ENCODE measurements around the gene CDCA4. TPM values are rescaled to one million over a fixed set of nuclear protein-coding genes. Genes with fewer than 3 reads are reported as not detected.
"Not testable (repeated sequence)": the region's sequence is repeated elsewhere in the genome, so short reads cannot be mapped to it uniquely, and the experiment has no call there.

Gene CDCA4
- total RNA-seq, 4 donors from 2014 or later: 5.8 to 7.8 (median 6.2) TPM

- Histone ChIP-seq H3K9me3 (no peaks in the 10 kb centered on the region), H3K4me1 (peaks cover 0 to 6% (median 0%) of the 10 kb centered on the region in 3 donors), H3K27ac (no peak overlapping the region), H3K36me3 (no peaks in the 10 kb centered on the region), H3K27me3 (peaks cover 16% of the 10 kb centered on the region), H3K4me3 (no peak overlapping the region)
- WGBS, 2 donors (ENCODE audit: low coverage in 1 of 2): 83 to 84% methylated on average over 10 to 17 of the region's 17 CpGs
- TF ChIP-seq EP300 (IDR thresholded peaks at IDR 0.05): no peak
- no peak for TF ChIP-seq CTCF (IDR thresholded peaks at IDR 0.05)
- TF ChIP-seq POLR2AphosphoS5 (IDR thresholded peaks at IDR 0.05): no peak
- ATAC-seq: no peak
These were observed 13.6 kb upstream of the CDCA4 start for GRCh38 chr14:105034315-105035039.

GRCh38 chr14:105033412-105033900 is 12.6 kb upstream of the CDCA4 start:
- not testable (repeated sequence) for H3K9me3 ChIP-seq, H3K4me1 ChIP-seq, ATAC-seq, H3K36me3 ChIP-seq
- WGBS, 2 donors (ENCODE audit: low coverage in 1 of 2): 5 to 26% methylated on average over 6 to 37 of the region's 45 CpGs
- peak overlapping the region; percentile 15 to 42 for H3K4me3 ChIP-seq
- H3K27ac ChIP-seq: peak overlapping the region in 1 of 4 donors; percentile 25
- H3K27me3 ChIP-seq: peaks cover 16% of the 10 kb centered on the region

GRCh38 chr14:105032451-105032901 is 11.6 kb upstream of the CDCA4 start:
- H3K27me3 ChIP-seq: peaks cover 16% of the 10 kb centered on the region
- H3K36me3 ChIP-seq, ATAC-seq, H3K27ac ChIP-seq, H3K4me3 ChIP-seq, H3K4me1 ChIP-seq, H3K9me3 ChIP-seq: not testable (repeated sequence)
- WGBS, 2 donors (ENCODE audit: low coverage in 1 of 2): 82 to 89% methylated on average over 4 to 5 of the region's 5 CpGs

GRCh38 chr14:105030836-105031396 is 10.0 kb upstream of the CDCA4 start:
- H3K4me3 ChIP-seq: no peak overlapping the region
- no peak overlapping the region for H3K27ac ChIP-seq
- H3K4me1 ChIP-seq: peaks cover 0 to 8% (median 0%) of the 10 kb centered on the region in 3 donors
- H3K27me3 ChIP-seq: peaks cover 16% of the 10 kb centered on the region
- 84 to 100% methylated on average over 1 to 8 of the region's 9 CpGs for WGBS, 2 donors (ENCODE audit: low coverage in 1 of 2)
- no peak for ATAC-seq
- no peak for TF ChIP-seq POLR2AphosphoS5 (IDR thresholded peaks at IDR 0.05)
- TF ChIP-seq CTCF (IDR thresholded peaks at IDR 0.05): no peak
- TF ChIP-seq EP300 (IDR thresholded peaks at IDR 0.05): no peak
- H3K36me3 ChIP-seq: no peaks in the 10 kb centered on the region
- H3K9me3 ChIP-seq: no peaks in the 10 kb centered on the region

GRCh38 chr14:105030194-105030593 is 9.3 kb upstream of the CDCA4 start:
- H3K27ac ChIP-seq: no peak overlapping the region
- H3K9me3 ChIP-seq: no peaks in the 10 kb centered on the region
- H3K4me3 ChIP-seq: no peak overlapping the region
- no peak for ATAC-seq
- H3K4me1 ChIP-seq: peaks cover 0 to 8% (median 0%) of the 10 kb centered on the region in 3 donors
- TF ChIP-seq POLR2AphosphoS5 (IDR thresholded peaks at IDR 0.05) (no peak), CTCF (IDR thresholded peaks at IDR 0.05) (no peak), EP300 (IDR thresholded peaks at IDR 0.05) (no peak), POLR2A (IDR thresholded peaks at IDR 0.05) (no peak)
- 69% methylated on average over 2 of the region's 2 CpGs; no CpG with 5 or more reads in 1 of the 2 donors for WGBS, 2 donors (ENCODE audit: low coverage in 1 of 2)
- no peaks in the 10 kb centered on the region for H3K36me3 ChIP-seq
- H3K27me3 ChIP-seq: peaks cover 16% of the 10 kb centered on the region

- WGBS, 2 donors (ENCODE audit: low coverage in 1 of 2): 48 to 63% methylated on average over 4 of the region's 7 CpGs
- ATAC-seq: no peak
These were observed 8.5 kb upstream of the CDCA4 start for GRCh38 chr14:105029402-105029801.

More at GRCh38 chr14:105029402-105029801, 8.5 kb upstream of the CDCA4 start:
- no peaks in the 10 kb centered on the region for H3K9me3 ChIP-seq
- no peak overlapping the region for H3K27ac ChIP-seq
- TF ChIP-seq CTCF (IDR thresholded peaks at IDR 0.05): no peak
- no peak for TF ChIP-seq POLR2A (IDR thresholded peaks at IDR 0.05)
- no peak for TF ChIP-seq POLR2AphosphoS5 (IDR thresholded peaks at IDR 0.05)
- TF ChIP-seq EP300 (IDR thresholded peaks at IDR 0.05): no peak
- H3K36me3 ChIP-seq: no peaks in the 10 kb centered on the region
- peaks cover 16% of the 10 kb centered on the region for H3K27me3 ChIP-seq
- H3K4me1 ChIP-seq: peaks cover 0 to 8% (median 0%) of the 10 kb centered on the region in 3 donors
- no peak overlapping the region for H3K4me3 ChIP-seq
